Hematopoietic multipotent progenitor cell treated with erythropoietin and hydrocortisone succinate and interleukin-3 and kit ligand, for 8 days (in vitro differentiated cells): ENCODE measurements around the gene CFC1.
"Not testable (repeated sequence)": the region's sequence is repeated elsewhere in the genome, so short reads cannot be mapped to it uniquely, and the experiment has no call there.

Source experiments
- DNase-seq: peaks from one replicate; pipeline ENCODE4 v3.0.0-alpha.2; 2015

Gene CFC1

GRCh38 chr2:130582970-130583369 is 16.4 kb downstream of the CFC1 start:
- not testable (repeated sequence) for DNase-seq

GRCh38 chr2:130581491-130581890 is 17.9 kb downstream of the CFC1 start:
- not testable (repeated sequence) for DNase-seq

GRCh38 chr2:130579121-130579520 is 20.3 kb downstream of the CFC1 start:
- not testable (repeated sequence) for DNase-seq

GRCh38 chr2:130577559-130577958 is 21.8 kb downstream of the CFC1 start:
- not testable (repeated sequence) for DNase-seq

- DNase-seq: not testable (repeated sequence)
Observed at GRCh38 chr2:130576209-130576784, 23.1 kb downstream of the CFC1 start.

GRCh38 chr2:130574230-130574629 is 25.1 kb downstream of the CFC1 start:
- DNase-seq: not testable (repeated sequence)

GRCh38 chr2:130571929-130572328 is 27.4 kb downstream of the CFC1 start:
- not testable (repeated sequence) for DNase-seq

- DNase-seq: not testable (repeated sequence)
Observed at GRCh38 chr2:130566165-130566564, 33.2 kb downstream of the CFC1 start.

GRCh38 chr2:130556441-130556840 is 42.9 kb downstream of the CFC1 start:
- DNase-seq: not testable (repeated sequence)

- not testable (repeated sequence) for DNase-seq
Observed at GRCh38 chr2:130554178-130554577, 45.2 kb downstream of the CFC1 start.

GRCh38 chr2:130549475-130549874 is 49.9 kb downstream of the CFC1 start:
- DNase-seq: not testable (repeated sequence)

GRCh38 chr2:130548418-130548817 is 51.0 kb downstream of the CFC1 start:
- DNase-seq: not testable (repeated sequence)

- not testable (repeated sequence) for DNase-seq
Observed at GRCh38 chr2:130544978-130545377, 54.4 kb downstream of the CFC1 start.

GRCh38 chr2:130543785-130544528 is 55.4 kb downstream of the CFC1 start:
- DNase-seq: not testable (repeated sequence)

GRCh38 chr2:130542789-130543188 is 56.6 kb downstream of the CFC1 start:
- DNase-seq: not testable (repeated sequence)
